ENCODE results near the gene CD320. TPM values are rescaled to one million over a fixed set of nuclear protein-coding genes. Genes with fewer than 3 reads are reported as not detected.
"Not testable (repeated sequence)": the region's sequence is repeated elsewhere in the genome, so short reads cannot be mapped to it uniquely, and the experiment has no call there.

CD320 gene
- 44.5 and 53.8 TPM in 2 replicates for total RNA-seq
- polyA plus RNA-seq: 77.5 and 91.4 TPM in 2 replicates

DNA sequence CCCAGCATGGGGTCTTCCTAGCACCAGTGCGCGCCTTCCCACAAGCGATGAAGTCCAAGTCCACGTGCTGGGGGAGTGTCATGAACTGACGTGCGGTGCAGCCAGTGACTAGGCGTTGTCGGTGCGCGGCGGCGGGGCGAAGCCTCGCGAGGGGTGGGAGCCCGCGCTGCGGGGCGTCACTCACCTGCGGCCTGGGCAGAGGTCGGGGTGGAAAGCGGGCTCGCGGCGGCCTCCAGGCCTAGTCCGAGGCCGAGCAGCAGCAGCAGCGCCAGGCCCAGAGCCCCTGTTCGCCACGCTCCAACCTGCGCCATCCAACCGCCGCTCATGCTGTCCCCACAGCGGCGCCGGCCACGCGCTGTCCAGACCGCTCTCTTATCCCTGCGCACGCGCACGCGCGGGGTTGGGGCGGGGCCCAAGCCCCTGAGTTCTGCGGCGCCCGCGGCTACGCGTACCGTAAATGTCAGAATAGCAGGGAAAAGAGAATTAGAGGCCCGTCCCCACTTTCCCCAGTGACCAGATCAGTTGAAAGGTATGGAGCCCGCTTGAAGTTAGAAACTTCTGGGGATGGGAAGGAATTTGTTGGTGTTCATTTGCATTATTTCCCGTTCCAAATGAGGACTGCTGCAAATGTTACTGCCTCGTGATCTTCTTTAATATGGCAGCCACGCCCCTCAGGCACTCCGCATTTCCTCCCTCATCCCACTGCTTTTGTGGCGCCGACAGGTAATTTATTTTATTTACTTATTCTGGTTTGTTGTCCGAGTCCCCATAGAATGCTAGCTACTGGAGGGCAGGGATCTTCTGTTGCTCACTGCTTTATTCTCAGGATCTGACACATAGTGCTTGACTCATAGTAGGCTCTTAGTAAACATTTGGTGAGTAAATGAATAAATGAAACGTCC, at the start of gene CD320:
Gene CD320, minus strand, starts transcription at position 394 of the 902 bp plus-strand sequence. Its CDS starts 68 bp downstream, at position 326.
- Histone ChIP-seq H3K9me3 (ENCODE audit: low read depth) (no peaks in the 10 kb centered on the region), H3K79me2 (peaks cover 6% of the 10 kb centered on the region), H3K4me2 (peak within 1 kb of the TSS; percentile 97), H3K36me3 (replicated peaks; ENCODE audit: insufficient read depth, low read depth) (no peaks in the 10 kb centered on the region), H3K4me3 (peak within 1 kb of the TSS; percentile 15), H2AFZ (peak within 1 kb of the TSS; percentile 27), H3K27ac (peak within 1 kb of the TSS; percentile 69), H3K9me2 (replicated peaks; ENCODE audit: insufficient read depth) (no peaks in the 10 kb centered on the region), H3K4me1 (ENCODE audit: insufficient read depth) (peaks cover 15% of the 10 kb centered on the region), H3K27me3 (no peaks in the 10 kb centered on the region), H4K20me1 (ENCODE audit: insufficient read depth, poor library complexity, severe bottlenecking) (no peaks in the 10 kb centered on the region)
- WGBS (ENCODE audit: low lambda C conversion rate, missing lambda C conversion rate): 1% methylated on average over 61 of the region's 63 CpGs
- TF ChIP-seq EZH2 (IDR thresholded peaks at IDR 0.05; ENCODE audit: borderline replicate concordance) (no peak), EZH2phosphoT487 (IDR thresholded peaks at IDR 0.05; ENCODE audit: low read depth, severe bottlenecking, unreplicated experiment) (no peak)
- TF ChIP-seq, protein P1, sequence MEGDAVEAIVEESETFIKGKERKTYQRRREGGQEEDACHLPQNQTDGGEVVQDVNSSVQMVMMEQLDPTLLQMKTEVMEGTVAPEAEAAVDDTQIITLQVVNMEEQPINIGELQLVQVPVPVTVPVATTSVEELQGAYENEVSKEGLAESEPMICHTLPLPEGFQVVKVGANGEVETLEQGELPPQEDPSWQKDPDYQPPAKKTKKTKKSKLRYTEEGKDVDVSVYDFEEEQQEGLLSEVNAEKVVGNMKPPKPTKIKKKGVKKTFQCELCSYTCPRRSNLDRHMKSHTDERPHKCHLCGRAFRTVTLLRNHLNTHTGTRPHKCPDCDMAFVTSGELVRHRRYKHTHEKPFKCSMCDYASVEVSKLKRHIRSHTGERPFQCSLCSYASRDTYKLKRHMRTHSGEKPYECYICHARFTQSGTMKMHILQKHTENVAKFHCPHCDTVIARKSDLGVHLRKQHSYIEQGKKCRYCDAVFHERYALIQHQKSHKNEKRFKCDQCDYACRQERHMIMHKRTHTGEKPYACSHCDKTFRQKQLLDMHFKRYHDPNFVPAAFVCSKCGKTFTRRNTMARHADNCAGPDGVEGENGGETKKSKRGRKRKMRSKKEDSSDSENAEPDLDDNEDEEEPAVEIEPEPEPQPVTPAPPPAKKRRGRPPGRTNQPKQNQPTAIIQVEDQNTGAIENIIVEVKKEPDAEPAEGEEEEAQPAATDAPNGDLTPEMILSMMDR (IDR thresholded peaks at IDR 0.05; ENCODE audit: poor library complexity): no peak
- peak; percentile 96 for DNase-seq (ENCODE audit: low spot score)

DNA sequence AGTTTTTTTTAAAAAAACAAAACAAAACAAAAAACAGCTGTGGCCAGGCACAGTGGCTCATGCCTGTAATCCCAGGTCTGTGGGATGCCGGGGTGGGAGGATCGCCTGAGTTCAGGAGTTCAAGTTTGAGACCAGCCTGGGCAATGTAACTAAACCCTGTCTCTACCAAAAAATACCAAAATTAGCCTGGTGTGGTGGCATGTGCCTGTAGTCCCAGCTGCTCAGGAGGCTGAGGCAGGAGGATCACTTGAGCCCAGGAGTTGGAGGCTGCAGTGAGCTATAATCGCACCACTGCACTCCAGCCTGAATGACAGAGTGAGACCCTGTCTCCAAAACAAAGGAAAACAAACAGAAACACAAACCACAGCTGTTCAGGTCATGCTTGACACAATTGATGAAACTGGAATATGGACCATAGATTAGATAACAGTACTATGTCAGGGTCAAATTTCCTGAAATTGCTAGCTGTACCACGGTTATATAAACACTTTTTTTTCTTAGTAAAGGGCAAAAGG, 48.9 kb upstream of the CD320 start:
- Histone ChIP-seq H3K4me3 (no peak overlapping the region), H3K4me2 (no peak overlapping the region), H3K9me3 (ENCODE audit: low read depth) (no peaks in the 10 kb centered on the region), H4K20me1 (ENCODE audit: insufficient read depth, poor library complexity, severe bottlenecking) (no peaks in the 10 kb centered on the region), H3K9me2 (replicated peaks; ENCODE audit: insufficient read depth) (no peaks in the 10 kb centered on the region), H3K36me3 (replicated peaks; ENCODE audit: insufficient read depth, low read depth) (no peaks in the 10 kb centered on the region), H2AFZ (no peak overlapping the region), H3K79me2 (no peaks in the 10 kb centered on the region), H3K27me3 (peaks cover under 1% of the 10 kb centered on the region), H3K27ac (no peak overlapping the region), H3K4me1 (ENCODE audit: insufficient read depth) (peaks cover under 1% of the 10 kb centered on the region)
- TF ChIP-seq EZH2phosphoT487 (IDR thresholded peaks at IDR 0.05; ENCODE audit: low read depth, severe bottlenecking, unreplicated experiment): no peak
- TF ChIP-seq, protein P1 (IDR thresholded peaks at IDR 0.05; ENCODE audit: poor library complexity): no peak
- no peak for TF ChIP-seq EZH2 (IDR thresholded peaks at IDR 0.05; ENCODE audit: borderline replicate concordance)
- peak; percentile 21 for DNase-seq (ENCODE audit: low spot score)
- WGBS (ENCODE audit: low lambda C conversion rate, missing lambda C conversion rate): 72% methylated on average over 4 of the region's 4 CpGs

DNA sequence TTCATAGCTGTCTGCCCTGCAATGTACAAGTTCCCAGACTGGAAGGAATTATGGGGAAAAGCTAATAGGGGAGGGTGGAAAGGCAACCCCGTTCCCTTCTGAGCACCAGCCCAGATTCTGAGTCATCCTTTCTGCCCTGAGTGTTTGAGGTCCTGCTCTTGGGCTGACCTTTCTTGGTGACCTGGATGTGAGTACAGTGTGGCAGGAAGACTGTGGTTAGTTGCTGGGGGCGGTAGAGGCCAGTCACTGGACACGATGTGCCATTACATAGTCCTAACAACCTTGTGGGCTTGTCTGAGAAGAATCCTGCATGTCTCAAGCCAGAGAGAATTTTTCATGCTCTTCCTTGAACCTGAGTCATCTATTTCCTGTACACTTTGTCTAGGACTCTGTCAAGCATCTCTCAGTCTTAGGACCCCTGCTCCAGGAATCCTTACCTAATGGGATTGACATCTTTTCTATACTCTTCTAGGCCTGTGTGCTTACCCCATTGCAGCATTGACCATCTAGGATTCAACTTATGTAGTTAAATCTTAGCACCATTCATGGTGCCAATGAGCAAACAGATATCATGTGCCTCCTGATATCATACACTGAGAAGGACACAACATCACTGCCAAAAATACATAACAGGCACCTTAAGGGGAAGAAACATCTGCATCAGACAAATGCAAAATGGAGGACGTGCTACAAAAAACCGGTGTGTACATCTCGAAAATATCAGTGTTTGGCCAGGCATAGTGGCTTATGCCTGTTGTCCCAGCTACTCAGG, 47.7 kb upstream of the CD320 start:
- Histone ChIP-seq H3K27ac (peak overlapping the region; percentile 40), H3K4me2 (no peak overlapping the region)

DNA sequence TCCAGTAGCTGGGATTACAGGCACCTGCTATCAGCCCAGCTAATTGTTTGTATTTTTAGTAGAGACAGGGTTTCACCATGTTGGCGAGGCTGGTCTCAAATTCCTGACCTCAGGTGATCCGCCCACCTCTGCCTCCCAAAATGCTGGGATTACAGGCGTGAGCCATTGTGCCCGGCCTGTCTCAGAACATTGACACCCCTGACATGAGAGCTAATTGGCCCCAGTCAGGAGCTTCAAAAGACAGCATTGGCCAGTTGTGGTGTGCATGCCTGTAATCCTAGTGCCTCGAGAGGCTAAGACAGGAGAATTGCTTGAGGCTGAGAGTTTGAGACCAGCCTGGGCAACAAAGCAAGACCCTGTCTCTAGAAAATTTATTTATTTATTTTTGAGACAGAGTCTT, 44.7 kb upstream of the CD320 start:
- not testable (repeated sequence) for H3K4me1 ChIP-seq (ENCODE audit: insufficient read depth)
- peak overlapping the region; percentile 58 for H3K4me2 ChIP-seq
- WGBS (ENCODE audit: low lambda C conversion rate, missing lambda C conversion rate): 45% methylated on average over 5 of the region's 5 CpGs

More for the DNA sequence above, 47.7 kb upstream of the CD320 start:
- no peaks in the 10 kb centered on the region for H3K36me3 ChIP-seq (replicated peaks; ENCODE audit: insufficient read depth, low read depth)
- H3K9me3 ChIP-seq (ENCODE audit: low read depth): no peaks in the 10 kb centered on the region
- H3K9me2 ChIP-seq (replicated peaks; ENCODE audit: insufficient read depth): no peaks in the 10 kb centered on the region
- peaks cover 4% of the 10 kb centered on the region for H3K27me3 ChIP-seq
- no peaks in the 10 kb centered on the region for H4K20me1 ChIP-seq (ENCODE audit: insufficient read depth, poor library complexity, severe bottlenecking)
- peak; percentile 53 for DNase-seq (ENCODE audit: low spot score)
- H3K4me3 ChIP-seq: no peak overlapping the region
- WGBS (ENCODE audit: low lambda C conversion rate, missing lambda C conversion rate): 77% methylated on average over 6 of the region's 6 CpGs
- H3K4me1 ChIP-seq (ENCODE audit: insufficient read depth): no peaks in the 10 kb centered on the region
- TF ChIP-seq, protein P1 (IDR thresholded peaks at IDR 0.05; ENCODE audit: poor library complexity): no peak
- no peak for TF ChIP-seq EZH2 (IDR thresholded peaks at IDR 0.05; ENCODE audit: borderline replicate concordance)
- no peak for TF ChIP-seq EZH2phosphoT487 (IDR thresholded peaks at IDR 0.05; ENCODE audit: low read depth, severe bottlenecking, unreplicated experiment)
- H2AFZ ChIP-seq: no peak overlapping the region
- no peaks in the 10 kb centered on the region for H3K79me2 ChIP-seq

More for the DNA sequence above, 44.7 kb upstream of the CD320 start:
- DNase-seq (ENCODE audit: low spot score); H3K36me3 ChIP-seq (replicated peaks; ENCODE audit: insufficient read depth, low read depth); H3K4me3 ChIP-seq; H2AFZ ChIP-seq; H3K27me3 ChIP-seq; H3K79me2 ChIP-seq; H4K20me1 ChIP-seq (ENCODE audit: insufficient read depth, poor library complexity, severe bottlenecking); H3K9me2 ChIP-seq (replicated peaks; ENCODE audit: insufficient read depth); H3K9me3 ChIP-seq (ENCODE audit: low read depth); H3K27ac ChIP-seq: not testable (repeated sequence)
